Right ventricle myocardium inferior (tissue), 1 donor: ENCODE measurements around the gene TFPI. TPM values are rescaled to one million over a fixed set of nuclear protein-coding genes. Genes with fewer than 3 reads are reported as not detected.

Experiments
- total RNA-seq: library from RNA; stranded (reverse); fragmentation: NEBNext Ultra II Directional; extraction: Animal tissue kit (Norgen Biotek cat#: 25700); gene quantifications from one replicate; pipeline ENCODE4 v1.2.1, GENCODE V29; 2021
- donor health status: DM: no; HTN: yes; CAD: no; lungs with severe emphysema.

TFPI gene
- total RNA-seq, 1 donor from 2014 or later = 33.6 TPM

Other genes with a start within 250 kb of the TFPI start
- 28.3 TPM for gene CALCRL, start 106.2 kb downstream of the TFPI start, total RNA-seq